H1 (cell line): ENCODE measurements around the gene CRAT. TPM values are rescaled to one million over a fixed set of nuclear protein-coding genes. Genes with fewer than 3 reads are reported as not detected.

ENCODE experiments used
- CTCF ChIA-PET: fragments of 300-600 bp; sonication (Branson Sonifier 250); formaldehyde crosslinking; loops from one replicate; lab custom pipeline; 2021; ENCODE audit not compliant: partially characterized antibody; lab: Charles Lee
- POLR2A ChIA-PET: fragments of 300-600 bp; sonication (Branson Sonifier 250); formaldehyde crosslinking; loops from one replicate; lab custom pipeline; 2021; ENCODE audit warnings: inconsistent platforms; ENCODE audit not compliant: partially characterized antibody; lab: Charles Lee
- DNase-seq, 2 experiments: peaks; one replicate each; pipeline versions ENCODE4 v3.0.0 to v3.0.0-alpha.2; 2010 to 2022; ENCODE audit warnings: low spot score in 2 of 2, low read depth in 1 of 2, mixed read lengths in 1 of 2
- FAIRE-seq: peaks from 2 replicates; lab custom pipeline; 2011; peaks lifted over from hg19 to GRCh38; lab: Jason Lieb, UNC
- H2AFZ ChIP-seq: 2 replicates; pipeline ENCODE4 v1.8.1; 2012; ENCODE audit warnings: low read length, inconsistent platforms
- H2AK5ac ChIP-seq: 2 replicates; pipeline ENCODE4 v1.6.1; 2013; ENCODE audit warnings: low read depth, low read length
- H2BK120ac ChIP-seq: replicated peaks from 2 replicates; pipeline ENCODE3; 2013; ENCODE audit warnings: low read depth, low read length, inconsistent platforms
- H2BK12ac ChIP-seq: 2 replicates; pipeline ENCODE4 v1.6.1; 2013; ENCODE audit warnings: low read depth, low read length
- H2BK15ac ChIP-seq: 2 replicates; pipeline ENCODE4 v1.6.1; 2013; ENCODE audit warnings: low read length
- H2BK20ac ChIP-seq: 2 replicates; pipeline ENCODE4 v1.6.1; 2013; ENCODE audit warnings: low read length
- H2BK5ac ChIP-seq: 2 replicates; pipeline ENCODE4 v1.6.1; 2013; ENCODE audit warnings: low read depth, low read length
- H3K14ac ChIP-seq: 2 replicates; pipeline ENCODE4 v1.6.1; 2013; ENCODE audit warnings: inconsistent platforms; ENCODE audit not compliant: insufficient read length
- H3K18ac ChIP-seq: 2 replicates; pipeline ENCODE4 v1.6.1; 2013; ENCODE audit warnings: low read length; ENCODE audit errors: extremely low read depth
- H3K23ac ChIP-seq: 2 replicates; pipeline ENCODE4 v1.6.1; 2013; ENCODE audit warnings: inconsistent platforms; ENCODE audit not compliant: insufficient read length
- H3K23me2 ChIP-seq: 2 replicates; pipeline ENCODE4 v1.6.1; 2013; ENCODE audit warnings: low read depth, low read length
- H3K27ac ChIP-seq: 2 replicates; pipeline ENCODE4 v1.6.1; 2011; ENCODE audit warnings: low read depth, low read length, inconsistent platforms
- H3K27me3 ChIP-seq, 4 experiments: replicated peaks in 1 of 4; 1 replicate in 1 of 4; 2 replicates in 3 of 4; pipeline versions ENCODE4 v1.6.1 to v1.8.1; 2011 to 2013; ENCODE audit warnings: low read length in 3 of 4, mild to moderate bottlenecking in 3 of 4, inconsistent platforms in 2 of 4, mixed read lengths in 2 of 4, moderate library complexity in 1 of 4; ENCODE audit not compliant: control insufficient read depth in 3 of 4, insufficient read depth in 3 of 4; ENCODE audit errors: extremely low read depth in 1 of 4
- H3K36me3 ChIP-seq, 4 experiments: 2 replicates each; pipeline versions ENCODE4 v1.6.1 to v1.8.1; 2011 to 2013; ENCODE audit warnings: mild to moderate bottlenecking in 4 of 4, low read length in 3 of 4, moderate library complexity in 2 of 4, control low read depth in 1 of 4, inconsistent platforms in 1 of 4; ENCODE audit not compliant: insufficient read depth in 4 of 4, control insufficient read depth in 2 of 4
- H3K4ac ChIP-seq: replicated peaks from 2 replicates; pipeline ENCODE3; 2013; ENCODE audit warnings: low read length, low read depth, mixed read lengths, inconsistent platforms; ENCODE audit not compliant: insufficient read length
- H3K4me1 ChIP-seq, 4 experiments: replicated peaks in 1 of 4; 1 replicate in 1 of 4; 2 replicates in 3 of 4; pipeline versions ENCODE4 v1.6.1 to v1.8.1; 2011 to 2013; ENCODE audit warnings: low read length in 3 of 4, inconsistent platforms in 2 of 4, mixed read lengths in 1 of 4; ENCODE audit not compliant: insufficient read depth in 4 of 4, control insufficient read depth in 3 of 4
- H3K4me2 ChIP-seq, 2 experiments: 2 replicates each; pipeline versions ENCODE4 v1.6.1 to v1.8.1; 2011 to 2013; ENCODE audit warnings: low read depth in 2 of 2, low read length in 2 of 2, control low read depth in 1 of 2, inconsistent platforms in 1 of 2, mild to moderate bottlenecking in 1 of 2; ENCODE audit not compliant: insufficient read depth in 1 of 2
- H3K4me3 ChIP-seq, 4 experiments: fragments of 200-600, 300-600 bp in 1 of 4; sonication (generic), shearing (Covaris generic), sonication (Bioruptor Twin) in 1 of 4; 2 replicates each; pipeline versions ENCODE4 v1.5.1 to v1.8.1; 2011 to 2016; ENCODE audit warnings: low read length in 4 of 4, low read depth in 3 of 4, control low read depth in 2 of 4, inconsistent platforms in 2 of 4, mild to moderate bottlenecking in 2 of 4, mixed read lengths in 1 of 4, moderate library complexity in 1 of 4; ENCODE audit not compliant: insufficient read depth in 2 of 4; ENCODE audit errors: extremely low read depth in 1 of 4
- H3K56ac ChIP-seq: replicated peaks from 2 replicates; pipeline ENCODE3; 2013; ENCODE audit warnings: low read depth, mild to moderate bottlenecking, mixed read lengths, low read length, inconsistent platforms; ENCODE audit not compliant: insufficient read length
- H3K79me1 ChIP-seq: 2 replicates; pipeline ENCODE4 v1.6.1; 2013; ENCODE audit warnings: low read depth, low read length, control low read depth
- H3K79me2 ChIP-seq, 2 experiments: 2 replicates each; pipeline versions ENCODE4 v1.6.1 to v1.8.1; 2012 to 2013; ENCODE audit warnings: low read length in 2 of 2, mild to moderate bottlenecking in 2 of 2, inconsistent platforms in 1 of 2; ENCODE audit not compliant: insufficient read depth in 2 of 2, control insufficient read depth in 1 of 2
- H3K9ac ChIP-seq, 4 experiments: replicated peaks in 1 of 4; 1 replicate in 1 of 4; 2 replicates in 3 of 4; pipeline versions ENCODE4 v1.6.1 to v1.8.1; 2011 to 2013; ENCODE audit warnings: low read depth in 3 of 4, low read length in 3 of 4, control low read depth in 2 of 4, mild to moderate bottlenecking in 2 of 4, moderate library complexity in 2 of 4, inconsistent platforms in 1 of 4; ENCODE audit errors: extremely low read depth in 1 of 4
- H3K9me3 ChIP-seq, 2 experiments: 2 replicates each; pipeline versions ENCODE4 v1.6.1 to v1.8.1; 2012 to 2013; ENCODE audit warnings: mild to moderate bottlenecking in 2 of 2, moderate library complexity in 2 of 2, control low read depth in 1 of 2, inconsistent platforms in 1 of 2, low read depth in 1 of 2, low read length in 1 of 2, mixed read lengths in 1 of 2; ENCODE audit not compliant: insufficient read depth in 2 of 2
- H4K20me1 ChIP-seq, 2 experiments: replicated peaks in 1 of 2; 2 replicates each; pipeline versions ENCODE3 to v1.8.1; 2011 to 2013; ENCODE audit warnings: inconsistent platforms in 2 of 2, low read length in 2 of 2, mild to moderate bottlenecking in 1 of 2; ENCODE audit not compliant: insufficient read depth in 2 of 2, control insufficient read depth in 1 of 2
- H4K5ac ChIP-seq: 2 replicates; pipeline ENCODE4 v1.6.1; 2013; ENCODE audit warnings: low read length, low read depth, mixed read lengths, inconsistent platforms; ENCODE audit not compliant: insufficient read length
- H4K8ac ChIP-seq: 2 replicates; pipeline ENCODE4 v1.8.0; 2013; ENCODE audit warnings: mild to moderate bottlenecking, moderate library complexity, low read length, inconsistent platforms; ENCODE audit not compliant: insufficient read depth; ENCODE audit errors: extremely low read depth
- H4K91ac ChIP-seq: replicated peaks from 2 replicates; pipeline ENCODE3; 2013; ENCODE audit warnings: low read length, mixed read lengths, inconsistent platforms; ENCODE audit not compliant: insufficient read length
- ASH2L ChIP-seq: fragments of 200-600, 300-600 bp; sonication (generic); IDR thresholded peaks from one replicate; pipeline ENCODE4 v1.7.1; 2017; ENCODE audit warnings: low read length
- BACH1 ChIP-seq: IDR thresholded peaks from 2 replicates; pipeline ENCODE4 v1.6.1; 2012; ENCODE audit warnings: low read length, improper control_type of control experiment
- PHF8 ChIP-seq: fragments of 200-600 bp; sonication (generic); conservative IDR thresholded peaks from 2 replicates; pipeline ENCODE4 v1.7.1; 2012; ENCODE audit warnings: low read depth, mild to moderate bottlenecking, inconsistent platforms, low read length, moderate library complexity
- POLR2AphosphoS5 ChIP-seq: IDR thresholded peaks from 2 replicates; pipeline ENCODE4 v1.6.1; 2011; ENCODE audit warnings: low read depth, low read length
- RAD21 ChIP-seq, 2 experiments: IDR thresholded peaks in 1 of 2; conservative IDR thresholded peaks in 1 of 2; 2 replicates each; pipeline ENCODE4 v1.6.1; 2011; ENCODE audit warnings: low read depth in 2 of 2, low read length in 2 of 2, improper control_type of control experiment in 1 of 2, inconsistent platforms in 1 of 2, mild to moderate bottlenecking in 1 of 2, moderate library complexity in 1 of 2
- SIN3A ChIP-seq, 2 experiments: IDR thresholded peaks in 1 of 2; conservative IDR thresholded peaks in 1 of 2; 2 replicates each; pipeline ENCODE4 v1.6.1; 2011 to 2012; ENCODE audit warnings: low read length in 2 of 2, improper control_type of control experiment in 1 of 2, low read depth in 1 of 2, mild to moderate bottlenecking in 1 of 2
- SP4 ChIP-seq: IDR thresholded peaks from 2 replicates; pipeline ENCODE4 v1.6.1; 2012; ENCODE audit warnings: low read length, inconsistent platforms
- TAF7 ChIP-seq: optimal IDR thresholded peaks from 2 replicates; pipeline ENCODE3; 2011; ENCODE audit warnings: low read depth, mild to moderate bottlenecking, inconsistent platforms, low read length, moderate library complexity, borderline replicate concordance
- USF2 ChIP-seq: IDR thresholded peaks from 2 replicates; pipeline ENCODE4 v1.6.1; 2011; ENCODE audit warnings: low read length, improper control_type of control experiment
- WGBS, 2 experiments: shearing (Covaris generic) in 1 of 2; methylation state at CpG; one replicate each; pipeline versions ENCODE4 v1.1.6 to v1.1.7; 2013 to 2015; ENCODE audit warnings: low lambda C conversion rate in 2 of 2, mixed read lengths in 2 of 2, inconsistent platforms in 1 of 2, low coverage in 1 of 2, missing lambda C conversion rate in 1 of 2; ENCODE audit not compliant: insufficient replicate concordance in 2 of 2, insufficient coverage in 1 of 2, insufficient read length in 1 of 2; ENCODE audit errors: extremely low coverage in 1 of 2, missing lambda C conversion rate in 1 of 2; 5-methylcytosine and 5-hydroxymethylcytosine counted together
- polyA plus RNA-seq, 7 experiments: library from polyadenylated mRNA; depleted of rRNA in 3 of 7; stranded (reverse) in 5 of 7; unstranded in 2 of 7; fragments of >200 nt in 5 of 7; fragments of 200-250 nt in 2 of 7; gene quantifications; 1 replicate in 5 of 7; 2 replicates in 1 of 7; 4 replicates in 1 of 7; pipeline versions ENCODE4 v1.2.1 to v1.2.3, GENCODE V29; 2011 to 2013; ENCODE audit warnings: missing spikeins in 2 of 7, mixed read lengths in 2 of 7
- total RNA-seq: library from RNA; stranded (reverse); fragmentation: NEBNext Ultra II Directional; extraction: Animal tissue kit (Norgen Biotek cat#: 25700); gene quantifications from 2 replicates; pipeline ENCODE4 v1.2.1, GENCODE V29; 2021

Gene CRAT
- total and polyA plus RNA-seq, 2 of the 8 experiments (the other 6 are each of a cell fraction or from before 2014, with no cell fraction given), result 8.2 to 17.3 TPM

- Histone ChIP-seq H3K18ac (peak within 1 kb of the TSS; percentile 60), H3K4me3 (peak within 1 kb of the TSS; percentile 83 to 90 (median 86)), H3K23ac (no peak within 1 kb of the TSS), H3K14ac (no peak within 1 kb of the TSS), H3K9me3 (no peaks in the 10 kb centered on the region), H3K79me1 (peaks cover 27% of the 10 kb centered on the region), H3K4me1 (peaks cover 0 to 9% (median 5%) of the 10 kb centered on the region in 4 experiments; a peak in 6 of 7 replicates), H4K20me1 (peaks cover 7 to 19% of the 10 kb centered on the region in 2 experiments), H2AK5ac (no peak within 1 kb of the TSS), H3K27me3 (no peaks in the 10 kb centered on the region), H3K36me3 (peaks cover 0 to 10% (median 3%) of the 10 kb centered on the region in 4 experiments; a peak in 5 of 8 replicates), H2BK5ac (peak within 1 kb of the TSS; percentile 71; the same call in 1 of the 2 replicates), H2AFZ (peak within 1 kb of the TSS; percentile 56; the same call in 1 of the 2 replicates), H4K5ac (peak within 1 kb of the TSS; percentile 89), H2BK12ac (0 out of 2 replicates have a peak within 1 kb of the TSS, but pooled peaks have one; percentile 39), H3K4ac (peak within 1 kb of the TSS; percentile 12), H2BK20ac (no peak within 1 kb of the TSS), H4K91ac (no peak within 1 kb of the TSS), H3K56ac (peak within 1 kb of the TSS; percentile 89), H2BK120ac (no peak within 1 kb of the TSS), H3K79me2 (peaks cover 8 to 42% of the 10 kb centered on the region in 2 experiments; a peak in 3 of 4 replicates), H3K9ac (peak within 1 kb of the TSS; percentile 63 to 76 (median 72)), H3K23me2 (peaks cover 8% of the 10 kb centered on the region), H4K8ac (peak within 1 kb of the TSS; percentile 91), H3K4me2 (peak within 1 kb of the TSS; percentile 76 to 90), H3K27ac (peak within 1 kb of the TSS; percentile 56), H2BK15ac (no peak within 1 kb of the TSS)
- POLR2A ChIA-PET, result interaction anchor here (0.6 to 3.9 kb wide), 15 partner anchors 8 to 392 kb away, joined by 3 to 27 read pairs (median 4); partner anchors contain the start of genes IER5L, MIGA2, SET and SH3GLB2
- CTCF ChIA-PET, result interaction anchor here (1.0 to 1.8 kb wide), 2 partner anchors 17 to 52 kb away, joined by 4 read pairs; partner anchors contain the start of gene SH3GLB2
- peak; percentile 97 to 98 for DNase-seq
- WGBS, 2 experiments, result 2% methylated on average over 57 of the region's 70 CpGs; no CpG with 5 or more reads in 1 of the 2 experiments
- FAIRE-seq, result no peak
- TF ChIP-seq USF2 (no peak), RAD21 (IDR thresholded peaks at IDR 0.05 in 1 of 2, conservative IDR thresholded peaks at IDR 0.05 in 1 of 2; ENCODE audit: low read depth in 2 of 2, low read length in 2 of 2) (no peak), SIN3A (conservative IDR thresholded peaks at IDR 0.05 in 1 of 2, IDR thresholded peaks at IDR 0.05 in 1 of 2; ENCODE audit: low read depth in 1 of 2, low read length in 2 of 2) (peak; percentile 73; a peak in 3 of 4 replicates), ASH2L (peak; percentile 72), PHF8 (peak; percentile 98), TAF7 (peak; percentile 67), BACH1 (no peak), POLR2AphosphoS5 (peak; percentile 81; the same call in 1 of the 2 replicates), SP4 (0 out of 2 replicates have a peak, but pooled peaks have one; percentile 57)
These were observed 29.8 kb downstream of the CRAT start, which contains the start of gene DOLPP1 for GRCh38 chr9:129080601-129081387. DOLPP1 (plus strand) TSS chr9:129081111; CDS start chr9:129081132, 21 bp downstream.
